HG03196 (cell line): Measurements from ENCODE around the gene ITGA2.

Experiments
- ATAC-seq: cut with Tn5 transposase; IDR thresholded peaks from one replicate; pipeline ENCODE4 v1.9.1; 2021; ENCODE audit not compliant: unreplicated experiment

The ITGA2 gene

GRCh38 chr5:53017383-53017782 is 28.2 kb downstream of the ITGA2 start:
- ATAC-seq: no peak

- no peak for ATAC-seq
These were observed 28.7 kb downstream of the ITGA2 start for GRCh38 chr5:53017794-53018391.

- ATAC-seq: no peak
These were observed 30.2 kb downstream of the ITGA2 start for GRCh38 chr5:53019320-53019719.

GRCh38 chr5:53022930-53023511 is 33.9 kb downstream of the ITGA2 start:
- no peak for ATAC-seq

GRCh38 chr5:53023969-53024368 is 34.8 kb downstream of the ITGA2 start:
- no peak for ATAC-seq

GRCh38 chr5:53024535-53024934 is 35.4 kb downstream of the ITGA2 start:
- no peak for ATAC-seq

- no peak for ATAC-seq
These were observed 36.3 kb downstream of the ITGA2 start for GRCh38 chr5:53025487-53025886.

GRCh38 chr5:53027913-53028312 is 38.8 kb downstream of the ITGA2 start:
- ATAC-seq: no peak

GRCh38 chr5:53029608-53030007 is 40.5 kb downstream of the ITGA2 start:
- no peak for ATAC-seq

GRCh38 chr5:53030893-53031292 is 41.7 kb downstream of the ITGA2 start:
- ATAC-seq: no peak

- no peak for ATAC-seq
These were observed 42.5 kb downstream of the ITGA2 start for GRCh38 chr5:53031695-53032096.

GRCh38 chr5:53032188-53032587 is 43.0 kb downstream of the ITGA2 start:
- no peak for ATAC-seq

- ATAC-seq: no peak
These were observed 45.7 kb downstream of the ITGA2 start for GRCh38 chr5:53034832-53035231.

GRCh38 chr5:53035868-53036381 is 46.8 kb downstream of the ITGA2 start:
- ATAC-seq: no peak

- no peak for ATAC-seq
These were observed 48.1 kb downstream of the ITGA2 start for GRCh38 chr5:53037141-53037859.

GRCh38 chr5:53038196-53038847 is 49.2 kb downstream of the ITGA2 start:
- no peak for ATAC-seq

- ATAC-seq: no peak
These were observed 50.7 kb downstream of the ITGA2 start for GRCh38 chr5:53039855-53040254.

GRCh38 chr5:53041071-53041692 is 52.0 kb downstream of the ITGA2 start:
- ATAC-seq: peak; percentile 98

GRCh38 chr5:53041740-53042139 is 52.6 kb downstream of the ITGA2 start:
- ATAC-seq: no peak

GRCh38 chr5:53045263-53045662 is 56.1 kb downstream of the ITGA2 start:
- ATAC-seq: no peak

- ATAC-seq: no peak
These were observed 59.1 kb downstream of the ITGA2 start for GRCh38 chr5:53048248-53048647.
